Measurements from ENCODE around the gene GATA5.

- TF ChIP-seq POLR2AphosphoS5 (IDR thresholded peaks at IDR 0.05) (no peak), CTCF (IDR thresholded peaks at IDR 0.05) (no peak)
Observed at GRCh38 chr20:62424249-62425107, 51.3 kb downstream of the GATA5 start.
